Smooth muscle cell of the brain vasculature (primary cell): ENCODE data around the gene WWOX.

ENCODE experiments used
- DNase-seq: peaks from one replicate; pipeline ENCODE4 v3.0.0-alpha.2; 2012; ENCODE audit warnings: low read depth, low spot score

The WWOX gene

DNA sequence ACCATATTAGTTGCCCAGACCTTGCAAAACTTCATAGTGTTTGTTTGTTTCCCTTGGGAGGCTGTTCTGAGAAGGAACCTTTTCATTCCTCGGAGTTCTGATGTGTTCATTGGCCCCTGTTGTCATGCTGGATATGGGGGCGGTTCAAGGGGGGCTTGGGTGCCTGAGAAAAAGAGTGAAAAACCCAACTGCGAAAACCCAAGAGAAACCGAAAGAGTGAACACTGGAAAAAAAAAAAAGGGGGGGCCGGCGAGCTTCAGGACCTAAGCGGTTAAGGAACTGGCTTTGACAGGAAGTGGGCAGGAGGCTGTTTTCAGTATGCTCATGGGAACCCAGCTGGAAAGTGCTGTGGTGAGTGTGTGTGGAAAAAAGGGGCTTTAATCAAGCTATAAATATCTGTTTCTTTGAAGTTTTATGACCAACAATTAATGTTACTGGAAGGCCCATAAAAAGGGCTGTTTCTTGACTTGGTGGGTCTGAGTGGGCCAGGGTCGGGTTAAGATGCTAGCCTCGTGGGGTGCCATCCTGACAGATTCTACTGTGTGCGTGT, 990.4 kb downstream of the WWOX start:
- no peak for DNase-seq

DNA sequence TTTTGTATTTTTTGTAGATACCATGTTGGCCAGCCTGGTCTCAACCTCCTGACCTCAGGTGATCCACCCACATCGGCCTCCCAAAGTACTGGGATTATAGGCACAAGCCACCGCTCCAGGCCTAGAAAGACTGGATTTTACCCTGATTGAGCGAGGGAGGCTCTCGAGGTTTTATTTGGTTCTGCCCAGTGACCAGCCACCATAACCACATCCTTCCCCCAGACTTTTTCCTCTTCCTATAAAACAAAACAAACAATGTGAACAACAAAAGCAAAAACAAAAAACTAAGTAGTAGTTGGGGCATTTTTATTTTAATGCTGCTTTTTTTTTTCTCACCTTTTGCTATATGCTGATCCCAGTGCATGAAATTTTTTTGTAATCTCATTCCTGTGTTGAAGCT, 991.5 kb downstream of the WWOX start:
- DNase-seq = no peak

DNA sequence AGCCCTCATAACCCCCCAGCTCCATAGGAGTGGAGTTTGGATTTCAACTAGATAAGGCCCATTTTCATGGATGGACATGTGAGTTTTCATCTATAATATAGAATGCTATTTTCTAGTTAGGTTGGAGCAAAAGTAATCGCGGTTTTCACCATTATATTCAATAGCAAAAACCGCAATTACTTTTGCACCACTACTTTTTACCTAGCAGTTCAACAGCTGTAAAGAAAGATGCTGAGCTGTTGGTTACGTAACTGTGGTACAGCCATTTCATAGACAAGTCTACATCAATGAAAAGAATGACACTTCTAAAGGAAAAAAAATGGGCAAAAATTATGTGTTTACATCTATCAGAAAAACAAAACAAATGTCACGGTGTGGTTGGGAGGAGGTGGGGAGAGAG, 993.4 kb downstream of the WWOX start:
- no peak for DNase-seq

DNA sequence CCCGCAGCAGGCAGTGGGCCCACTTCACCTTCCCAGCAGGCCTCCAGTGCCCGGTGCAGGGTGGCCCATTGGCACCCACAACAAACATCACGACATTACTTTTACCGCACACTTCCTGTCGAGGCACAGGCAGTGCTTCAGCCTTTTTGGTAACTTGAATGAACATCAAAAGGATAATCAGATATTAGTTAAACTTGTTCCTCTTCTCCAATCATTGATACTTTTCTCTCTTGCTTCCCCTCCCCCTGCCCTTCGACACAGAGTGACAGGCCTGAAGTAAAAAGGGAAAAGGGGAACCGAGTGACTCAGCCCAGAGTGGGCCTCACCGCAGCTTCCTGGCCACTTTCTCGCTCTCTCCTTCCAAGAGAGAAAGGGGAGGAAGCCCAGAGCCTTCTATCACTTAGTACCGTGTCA, 994.1 kb downstream of the WWOX start:
- DNase-seq = no peak

DNA sequence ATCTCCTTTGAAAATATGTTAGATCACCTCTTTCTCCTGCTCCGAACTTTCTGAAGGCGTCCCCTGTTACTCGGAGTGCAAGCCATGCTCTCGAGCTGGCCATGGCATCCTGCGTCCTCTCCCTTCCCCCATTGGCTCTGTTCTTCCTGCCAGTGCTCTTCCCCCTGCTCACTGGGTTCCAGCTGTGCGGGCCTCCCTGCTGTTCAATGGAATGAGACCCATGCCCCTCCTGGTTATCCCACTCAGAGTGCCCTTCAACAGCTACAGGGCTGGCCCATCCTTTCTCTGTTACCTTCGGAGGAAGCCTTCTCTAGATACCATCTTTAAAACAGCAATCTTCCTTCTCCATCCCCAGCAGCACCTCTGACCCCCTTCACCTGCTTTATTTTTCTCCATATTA, 996.8 kb downstream of the WWOX start:
- DNase-seq = no peak

DNA sequence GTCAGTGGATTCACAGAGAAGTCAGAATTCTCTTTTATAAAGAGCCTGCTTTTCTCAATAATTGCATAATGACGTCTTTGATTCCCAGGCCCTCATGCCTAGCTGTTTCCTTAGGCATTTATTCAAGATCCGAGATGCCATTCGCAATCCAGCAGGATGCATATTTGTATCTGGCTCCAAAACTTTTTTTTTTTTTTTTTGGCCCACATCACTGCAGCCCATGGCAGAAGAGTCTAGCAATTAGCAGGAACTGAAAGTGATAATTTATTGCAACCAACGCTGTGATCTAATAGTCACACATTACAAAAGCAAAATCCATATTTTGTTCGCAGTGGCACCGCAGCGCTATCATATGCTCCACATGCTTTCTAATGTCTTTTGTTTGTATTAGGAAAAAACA, 997.7 kb downstream of the WWOX start:
- DNase-seq = no peak

DNA sequence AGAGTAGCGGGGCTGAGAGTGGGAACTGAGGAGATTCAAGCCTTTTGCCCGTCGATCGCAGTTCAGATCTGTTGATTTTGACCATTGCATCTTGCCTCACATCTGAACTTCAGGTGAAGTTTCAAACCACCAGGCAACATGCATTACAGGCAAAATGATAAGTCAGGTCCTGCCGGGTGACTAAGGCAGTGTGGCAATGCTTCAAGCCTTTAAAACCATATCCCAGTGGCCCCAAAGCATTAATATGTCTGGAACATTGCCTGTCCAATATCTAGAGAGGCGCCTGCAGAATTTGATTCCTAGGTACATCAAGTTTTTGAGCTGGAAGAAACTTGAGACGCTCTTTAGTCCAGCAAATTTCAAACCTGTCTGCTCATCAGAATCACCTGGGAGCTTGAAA, 998.3 kb downstream of the WWOX start:
- no peak for DNase-seq

DNA sequence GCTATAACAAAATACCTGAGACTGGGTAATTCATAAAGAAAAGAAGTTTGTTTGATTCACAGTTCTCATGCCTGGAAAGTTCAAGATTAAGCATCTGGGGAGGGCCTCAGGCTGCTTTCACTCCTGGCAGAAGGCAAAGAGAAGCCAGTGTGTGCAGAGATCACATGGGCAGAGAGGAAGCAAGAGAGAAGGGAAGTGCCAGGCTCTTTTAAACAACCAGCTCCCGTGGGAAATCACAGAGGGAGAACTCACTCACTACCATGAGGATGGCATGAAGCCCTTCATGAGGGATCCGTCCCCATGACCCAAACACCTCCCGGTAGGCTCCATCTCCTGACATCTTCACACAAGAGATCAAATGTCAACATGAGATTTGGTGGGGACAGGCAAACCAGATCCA, 999.5 kb downstream of the WWOX start:
- DNase-seq = no peak

DNA sequence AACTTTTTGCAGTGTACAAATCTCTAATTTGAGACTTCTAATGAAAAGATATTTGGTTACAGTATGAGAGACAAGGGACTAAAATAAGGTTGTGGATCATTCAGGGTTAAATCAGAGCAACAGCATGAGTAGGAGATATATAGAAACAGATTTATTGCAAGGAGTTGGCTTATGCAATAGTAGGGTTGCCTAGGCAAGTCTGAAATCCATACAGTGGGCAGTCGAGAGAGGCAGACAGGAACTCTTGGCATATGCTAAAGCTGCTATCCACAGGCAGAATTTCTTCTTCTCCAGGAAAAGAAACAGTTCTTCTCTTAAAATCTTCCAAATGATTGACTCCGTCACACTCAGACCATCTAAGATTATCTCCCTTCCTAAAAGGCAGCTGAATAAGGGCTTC, 1000.3 kb downstream of the WWOX start:
- DNase-seq = no peak

DNA sequence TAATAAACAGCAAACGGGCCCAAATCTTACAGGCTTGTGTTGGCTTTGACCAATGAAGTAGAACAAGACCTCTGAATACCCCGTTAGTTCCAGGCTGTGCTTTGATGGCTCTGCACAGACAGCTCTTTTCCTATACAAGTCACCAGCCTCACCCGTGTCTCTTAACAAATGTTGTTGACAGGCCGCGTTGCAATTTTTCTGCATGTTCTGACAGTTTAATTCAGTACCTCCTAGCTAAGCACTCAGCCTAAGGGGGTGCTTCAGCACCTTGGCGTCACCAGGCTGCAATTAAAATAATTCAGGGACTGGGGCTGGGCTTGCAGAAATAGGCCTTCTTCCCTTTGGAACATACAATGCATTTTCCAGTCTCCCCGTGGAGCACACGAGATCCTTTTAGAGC, 1001.0 kb downstream of the WWOX start:
- no peak for DNase-seq

DNA sequence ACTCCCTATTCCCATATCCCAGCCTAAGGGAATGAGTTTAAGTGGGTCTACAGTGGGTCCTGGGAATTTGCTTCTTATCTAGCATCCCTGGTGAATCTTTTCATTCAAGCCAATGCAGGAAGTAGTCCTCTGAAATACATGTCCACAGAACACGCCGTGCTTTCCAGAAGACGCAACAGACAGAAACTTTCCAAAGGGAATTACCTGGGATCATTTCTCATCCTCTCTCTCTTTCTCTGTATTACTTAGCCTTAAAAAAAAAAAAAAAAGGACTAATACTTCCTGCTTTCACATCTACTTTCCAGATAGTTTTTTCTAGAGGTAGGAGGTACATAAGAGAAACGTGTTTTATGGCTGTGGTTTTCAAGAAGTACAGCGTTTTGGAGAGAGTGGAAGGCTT, 1002.0 kb downstream of the WWOX start:
- no peak for DNase-seq

DNA sequence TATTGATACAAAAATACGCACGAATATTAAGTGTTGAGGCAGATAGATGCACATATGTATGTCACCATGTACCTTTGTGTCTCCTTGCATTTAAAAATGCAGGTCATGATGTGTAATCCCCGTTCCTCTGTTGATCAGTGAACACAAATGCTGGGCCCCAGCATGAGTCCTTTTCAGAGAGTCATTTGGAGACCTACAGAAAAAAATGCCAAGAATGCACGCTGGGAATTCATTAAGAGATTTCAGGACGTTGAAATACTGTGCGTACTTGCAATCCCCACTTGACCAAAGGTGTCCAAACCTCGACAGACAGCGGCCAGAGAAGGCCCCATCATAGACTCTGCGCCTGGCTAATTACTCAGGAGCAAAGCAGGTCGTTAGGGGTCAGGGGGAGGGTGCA, 1005.1 kb downstream of the WWOX start:
- DNase-seq = no peak

DNA sequence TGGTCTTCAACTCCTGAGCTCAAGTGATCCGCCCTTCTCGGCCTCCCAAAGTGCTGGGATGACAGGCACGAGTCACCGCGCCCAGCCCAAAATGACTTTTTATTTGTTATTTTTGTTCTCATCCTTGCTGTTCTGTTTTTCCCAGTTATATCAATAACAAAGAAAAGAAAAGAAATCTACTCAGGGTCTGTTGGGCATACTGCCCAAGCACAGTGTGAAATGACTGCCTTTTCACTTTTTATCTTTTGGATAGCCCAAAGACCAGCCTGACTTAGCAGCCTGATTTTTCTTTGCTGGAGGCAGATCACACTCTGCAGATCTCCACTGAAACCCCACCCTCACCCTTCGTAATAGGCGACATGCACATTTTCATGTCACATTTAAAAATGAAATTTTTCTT, 1007.8 kb downstream of the WWOX start:
- DNase-seq = no peak

DNA sequence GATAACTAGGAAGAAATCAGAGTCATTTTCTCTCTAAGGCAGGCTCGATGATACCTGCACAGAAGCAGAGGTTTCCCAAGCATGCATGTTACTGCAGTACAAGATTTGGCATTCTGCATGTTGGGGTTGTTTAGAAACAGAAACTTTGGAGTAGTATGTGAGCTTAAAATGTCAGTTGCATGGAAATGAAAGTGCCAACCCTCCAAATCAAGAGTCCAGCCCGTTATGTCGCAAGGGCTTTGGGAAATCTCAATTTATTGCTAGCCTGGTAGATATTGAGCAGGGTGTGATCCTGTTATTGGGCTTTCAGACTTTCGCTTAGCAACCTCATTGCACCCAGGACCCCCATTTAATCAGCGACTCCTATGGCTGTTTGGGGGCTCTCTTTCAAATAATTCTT, 1010.3 kb downstream of the WWOX start:
- no peak for DNase-seq

DNA sequence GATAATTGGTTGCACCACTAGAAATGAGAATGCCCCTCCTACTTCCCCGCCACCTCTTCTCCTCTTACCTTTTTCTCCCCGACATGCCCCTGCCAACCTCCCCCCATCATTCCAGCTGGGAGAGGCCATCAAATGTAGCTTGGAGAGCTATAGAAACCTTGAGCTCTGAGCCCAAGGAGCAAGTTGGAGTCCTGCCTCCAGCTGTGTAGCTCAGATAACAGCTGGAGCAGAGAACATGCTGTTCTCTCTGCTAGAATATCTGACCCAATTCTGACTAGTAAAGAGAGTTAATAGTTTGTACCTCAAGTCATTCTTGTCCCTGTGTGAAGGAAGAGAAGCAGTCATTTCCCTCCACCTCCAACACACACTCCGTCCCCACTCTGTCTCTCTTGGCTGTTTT, 1010.8 kb downstream of the WWOX start:
- DNase-seq = no peak

DNA sequence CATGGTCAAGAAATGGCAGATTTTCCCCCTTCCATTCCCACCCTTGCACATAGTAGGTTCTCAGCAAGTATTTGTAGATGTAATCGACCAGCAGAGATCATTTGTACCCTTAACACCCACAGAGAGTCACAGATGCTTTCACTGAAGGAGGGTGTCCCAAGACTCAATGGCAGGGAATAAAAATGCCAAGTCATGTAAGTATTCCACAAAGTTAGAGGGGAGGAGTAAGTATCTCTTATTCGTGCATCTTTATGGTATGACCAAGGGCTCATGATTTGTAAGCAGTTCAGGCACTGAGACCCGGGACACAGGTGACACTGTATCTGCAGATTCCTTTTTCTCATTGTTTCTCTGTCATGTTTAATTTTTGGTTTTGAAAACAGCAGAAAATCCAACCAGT, 1011.5 kb downstream of the WWOX start:
- no peak for DNase-seq

DNA sequence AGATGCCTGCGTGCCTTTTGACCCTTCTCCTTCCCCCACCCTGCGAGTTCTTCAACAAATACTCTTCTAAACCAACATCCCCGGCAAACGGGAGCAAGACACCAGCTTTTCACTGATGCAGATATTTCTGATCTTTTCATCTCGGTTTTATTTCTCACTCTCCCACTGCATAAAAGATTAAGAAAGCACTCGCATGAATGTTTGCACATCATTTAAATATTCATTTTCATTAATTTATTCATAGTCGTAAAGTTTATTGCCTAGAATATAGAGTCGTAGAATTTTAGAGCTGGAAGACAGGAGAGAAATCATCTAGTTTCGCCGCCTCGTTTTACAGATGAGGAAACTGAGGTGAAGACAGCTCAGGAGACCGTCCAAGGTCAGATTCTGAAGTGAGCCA, 1013.0 kb downstream of the WWOX start:
- DNase-seq = no peak

DNA sequence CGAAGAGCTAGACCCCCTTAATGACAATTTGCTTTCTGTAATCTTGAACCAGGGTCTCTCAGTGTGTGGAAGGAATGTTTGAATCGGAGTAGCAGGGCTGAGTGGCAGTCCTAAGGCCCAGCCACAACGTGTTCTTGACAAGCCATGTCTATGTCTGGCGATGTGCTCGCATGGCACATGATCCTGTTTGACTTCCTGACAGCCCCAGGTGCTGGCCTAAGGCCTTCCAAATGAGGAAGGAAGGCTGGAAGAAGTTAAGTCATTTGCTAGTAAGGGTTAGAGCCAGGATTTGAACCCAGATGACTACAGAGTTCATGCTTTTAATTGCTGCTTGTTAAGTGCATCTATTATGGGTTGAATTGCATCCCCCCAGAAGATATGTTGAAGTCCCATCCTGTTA, 1014.4 kb downstream of the WWOX start:
- no peak for DNase-seq

DNA sequence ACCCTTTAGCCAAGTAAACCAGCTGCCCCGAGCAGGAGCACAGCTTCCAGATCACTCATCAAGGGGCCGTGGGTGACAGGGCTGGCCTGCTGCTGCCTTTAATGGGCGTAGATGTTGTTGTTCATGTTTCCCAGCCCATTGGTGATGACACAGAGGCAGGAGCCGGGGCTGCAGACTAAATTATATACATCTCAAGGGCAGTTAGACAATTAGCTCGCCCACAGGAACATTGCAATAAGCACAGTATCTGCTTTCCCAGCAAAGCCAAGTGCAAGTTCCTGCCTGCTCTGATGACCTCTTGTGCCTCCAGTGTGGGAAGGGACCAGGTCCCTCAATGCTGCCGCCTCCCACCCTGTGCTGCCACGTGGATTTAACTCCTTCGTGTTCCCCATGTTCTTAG, 1015.3 kb downstream of the WWOX start:
- DNase-seq = no peak

DNA sequence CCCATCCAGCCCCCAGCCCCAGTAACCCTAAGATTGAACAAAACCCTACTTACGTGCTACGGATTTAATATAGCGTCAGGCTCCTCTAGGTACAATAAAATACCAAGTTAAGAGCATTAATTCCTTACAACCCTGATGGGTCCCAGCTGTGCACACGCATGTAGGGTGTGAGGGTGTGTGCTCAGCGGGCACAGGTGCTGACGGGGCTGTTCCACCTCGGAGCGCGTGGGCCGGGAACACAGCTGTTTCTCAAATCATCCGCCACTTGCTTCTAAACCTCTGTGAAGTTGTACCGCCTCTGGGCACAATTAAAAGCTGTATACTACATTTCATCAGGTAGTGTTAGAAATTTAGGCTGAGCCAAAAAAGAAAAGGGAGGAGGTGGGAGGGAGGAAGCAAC, 1022.5 kb downstream of the WWOX start:
- no peak for DNase-seq

DNA sequence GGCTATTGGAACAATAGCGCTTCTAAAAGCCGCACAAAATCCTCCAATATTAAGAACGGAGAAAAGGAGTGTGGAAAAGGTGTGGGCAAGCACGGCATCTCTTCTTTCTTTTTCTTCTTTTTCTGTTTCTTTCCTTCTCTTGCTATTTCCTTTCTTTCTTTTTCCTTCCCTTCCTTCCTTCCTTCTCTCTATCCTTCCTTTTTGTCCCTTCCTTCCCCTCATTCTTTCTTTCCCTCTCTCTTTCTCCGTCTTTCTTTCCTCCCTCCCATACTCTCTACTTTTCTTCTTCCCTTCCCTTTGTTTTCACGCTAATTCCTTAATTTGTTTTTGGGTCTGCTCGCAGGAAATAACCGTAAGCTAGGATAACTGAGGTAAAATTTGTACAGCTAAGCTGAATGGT, 1022.9 kb downstream of the WWOX start:
- no peak for DNase-seq

DNA sequence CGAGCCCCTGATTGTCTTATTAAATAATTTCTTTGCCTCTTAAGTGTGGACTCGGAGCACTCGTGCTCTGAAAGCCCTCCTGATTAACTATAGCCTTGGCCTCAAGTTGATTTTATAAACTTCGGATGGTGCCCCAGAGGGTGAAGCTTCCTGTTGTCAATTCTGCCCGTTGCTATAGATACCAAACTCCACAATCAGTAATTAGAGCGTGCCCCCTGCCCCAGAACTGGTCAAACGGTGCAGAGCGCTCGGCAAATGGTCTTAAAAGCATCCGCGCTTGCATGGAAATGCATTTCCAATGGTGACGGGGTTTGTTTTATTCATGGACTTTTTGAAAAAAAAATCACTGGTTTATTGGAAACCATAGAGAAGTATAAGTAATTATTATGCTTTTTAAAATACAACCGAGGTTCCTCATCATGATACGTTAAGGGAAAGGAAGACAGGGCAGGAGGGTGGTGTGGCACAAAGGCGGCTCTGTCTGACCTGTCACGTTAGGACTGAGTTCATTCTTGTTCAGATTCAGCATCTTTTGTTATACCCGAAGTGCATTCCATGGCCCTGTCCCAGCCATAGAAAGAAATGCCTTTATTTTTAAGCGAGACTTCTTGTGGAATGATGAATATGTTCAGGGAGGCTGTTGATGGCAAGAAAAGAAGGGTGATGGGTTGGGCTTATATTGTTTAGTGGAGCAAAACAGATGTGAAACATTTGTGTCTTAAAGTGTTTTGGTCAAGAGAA, 1024.7 kb downstream of the WWOX start:
- no peak for DNase-seq

DNA sequence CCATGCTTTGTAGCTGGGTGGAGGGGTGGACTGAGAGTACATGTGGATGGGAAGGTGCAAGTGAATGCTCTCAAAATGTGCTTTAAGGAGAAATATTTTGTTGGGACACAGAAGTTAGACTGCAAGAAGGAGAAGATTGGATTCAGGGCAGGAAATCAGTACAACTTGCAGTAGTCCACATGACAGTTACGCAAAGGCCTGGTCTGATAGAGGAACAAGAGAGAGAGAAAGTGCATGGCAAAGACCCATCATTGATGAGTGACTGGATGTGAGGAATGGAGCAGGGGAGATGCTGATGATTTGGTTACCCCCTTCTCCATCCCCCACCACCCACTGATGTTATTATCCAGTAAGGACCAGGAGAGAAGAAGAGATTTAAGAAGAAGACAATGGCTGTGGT, 1028.3 kb downstream of the WWOX start:
- no peak for DNase-seq

DNA sequence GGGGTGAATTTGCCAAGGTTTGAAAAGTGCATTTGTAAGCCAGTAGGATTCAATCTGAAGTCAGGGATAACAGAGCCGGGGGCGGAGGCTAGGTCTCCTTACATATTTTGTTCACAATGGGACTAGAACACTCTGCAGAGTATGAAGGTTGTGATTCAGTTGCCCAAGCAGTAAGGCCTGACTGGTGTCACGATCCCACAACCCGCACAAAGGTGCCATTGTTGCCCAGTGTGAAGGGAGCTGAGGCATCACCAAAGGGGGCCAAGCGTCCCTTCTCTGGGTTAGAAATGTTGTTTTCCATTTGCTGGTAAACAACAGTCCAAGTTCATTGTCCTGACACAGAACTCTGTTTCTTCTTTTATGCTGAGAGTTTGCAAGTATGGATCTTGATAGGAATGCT, 1029.3 kb downstream of the WWOX start:
- no peak for DNase-seq
